ENCODE results near the gene MPHOSPH10. TPM values are rescaled to one million over a fixed set of nuclear protein-coding genes. Genes with fewer than 3 reads are reported as not detected.

MPHOSPH10 gene
- total RNA-seq, 6 experiments from 2014 or later: 27.7 to 39.5 (median 36.5) TPM

DNA sequence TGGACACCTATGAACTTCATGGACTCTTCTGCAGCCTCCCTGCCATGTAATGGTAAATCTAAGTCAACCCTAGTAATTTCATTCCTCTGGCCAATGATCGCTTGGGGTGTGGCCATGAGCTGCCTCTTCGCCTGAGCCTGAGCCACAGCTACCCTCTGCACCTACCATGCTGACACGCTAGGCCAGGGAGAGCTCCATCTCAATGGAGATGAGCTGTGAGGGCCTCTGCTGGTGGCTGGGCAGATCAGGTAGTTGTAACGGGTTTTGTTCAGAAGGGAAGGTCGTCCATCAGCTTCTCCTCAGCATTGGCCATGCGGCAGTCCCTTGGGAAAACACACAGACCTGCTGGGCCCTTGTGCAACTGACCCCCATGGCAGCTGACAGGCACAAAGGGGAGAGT lies 24.4 kb downstream of the MPHOSPH10 start:
- H3K4me1 Mint-ChIP-seq (ENCODE audit: low read depth): peaks cover 10% of the 10 kb centered on the region
- H3K9me3 Mint-ChIP-seq: no peaks in the 10 kb centered on the region
- DNase-seq: no peak
- peaks cover 6% of the 10 kb centered on the region; the same call in 1 of the 2 replicates for H3K36me3 Mint-ChIP-seq (ENCODE audit: low read depth)
- peaks cover 25% of the 10 kb centered on the region for H3K27me3 Mint-ChIP-seq (ENCODE audit: insufficient read depth)
- no peak overlapping the region for H3K27ac Mint-ChIP-seq
- no peak overlapping the region for H3K4me3 Mint-ChIP-seq
- TF ChIP-seq, protein P1, sequence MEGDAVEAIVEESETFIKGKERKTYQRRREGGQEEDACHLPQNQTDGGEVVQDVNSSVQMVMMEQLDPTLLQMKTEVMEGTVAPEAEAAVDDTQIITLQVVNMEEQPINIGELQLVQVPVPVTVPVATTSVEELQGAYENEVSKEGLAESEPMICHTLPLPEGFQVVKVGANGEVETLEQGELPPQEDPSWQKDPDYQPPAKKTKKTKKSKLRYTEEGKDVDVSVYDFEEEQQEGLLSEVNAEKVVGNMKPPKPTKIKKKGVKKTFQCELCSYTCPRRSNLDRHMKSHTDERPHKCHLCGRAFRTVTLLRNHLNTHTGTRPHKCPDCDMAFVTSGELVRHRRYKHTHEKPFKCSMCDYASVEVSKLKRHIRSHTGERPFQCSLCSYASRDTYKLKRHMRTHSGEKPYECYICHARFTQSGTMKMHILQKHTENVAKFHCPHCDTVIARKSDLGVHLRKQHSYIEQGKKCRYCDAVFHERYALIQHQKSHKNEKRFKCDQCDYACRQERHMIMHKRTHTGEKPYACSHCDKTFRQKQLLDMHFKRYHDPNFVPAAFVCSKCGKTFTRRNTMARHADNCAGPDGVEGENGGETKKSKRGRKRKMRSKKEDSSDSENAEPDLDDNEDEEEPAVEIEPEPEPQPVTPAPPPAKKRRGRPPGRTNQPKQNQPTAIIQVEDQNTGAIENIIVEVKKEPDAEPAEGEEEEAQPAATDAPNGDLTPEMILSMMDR (IDR thresholded peaks at IDR 0.05): no peak; the same call in 1 of the 2 replicates

DNA sequence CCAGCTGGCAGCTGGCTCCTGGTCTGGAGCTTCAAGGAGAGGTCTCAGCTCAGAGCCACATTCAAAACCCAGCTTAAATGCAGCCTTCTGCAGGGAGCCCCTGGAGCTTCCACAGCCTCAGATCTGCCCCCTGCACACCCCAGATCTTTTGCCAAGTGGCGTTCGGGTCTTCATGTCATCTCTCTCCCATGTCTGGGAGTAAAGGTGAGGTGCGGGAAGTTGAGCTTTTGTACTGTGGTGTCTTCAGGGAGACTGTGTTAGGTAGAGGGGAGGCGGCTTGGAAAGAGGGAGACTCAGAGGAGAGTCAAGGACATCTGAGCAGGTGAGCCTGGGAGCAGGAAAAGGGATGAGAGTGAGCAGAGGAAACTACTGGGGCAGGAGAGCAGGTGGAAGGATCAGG lies 25.4 kb downstream of the MPHOSPH10 start:
- no peak for DNase-seq
- Mint-ChIP-seq H3K36me3 (ENCODE audit: low read depth) (no peaks in the 10 kb centered on the region), H3K4me3 (no peak overlapping the region)

DNA sequence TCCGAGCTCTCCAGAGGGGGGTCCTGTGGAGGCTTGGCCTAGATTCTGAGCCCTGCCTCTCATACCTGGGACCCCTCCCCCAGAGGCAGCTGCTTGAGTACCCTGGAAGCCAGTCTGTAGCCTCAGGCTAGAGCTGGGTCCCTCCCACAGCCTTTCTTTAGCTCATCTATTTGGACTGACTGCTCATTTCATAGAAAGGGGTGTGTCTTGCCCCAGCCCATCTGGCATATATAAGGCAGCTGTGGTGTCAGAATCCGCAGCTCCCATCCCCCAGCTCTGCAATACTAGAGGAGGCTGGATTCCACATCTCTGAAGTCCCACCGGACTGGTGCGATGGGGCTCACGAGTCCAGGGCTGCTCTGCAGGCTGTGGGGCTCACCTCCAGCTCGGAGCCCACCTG lies 26.1 kb downstream of the MPHOSPH10 start:
- Mint-ChIP-seq H3K4me3 (no peak overlapping the region; the same call in 1 of the 2 replicates), H3K4me1 (ENCODE audit: low read depth) (peaks cover 10% of the 10 kb centered on the region)
- TF ChIP-seq, protein P1 (IDR thresholded peaks at IDR 0.05): no peak

More for the DNA sequence above, 25.4 kb downstream of the MPHOSPH10 start:
- Mint-ChIP-seq H3K27ac (no peak overlapping the region), H3K4me1 (ENCODE audit: low read depth) (peaks cover 10% of the 10 kb centered on the region), H3K27me3 (ENCODE audit: insufficient read depth) (peaks cover 25% of the 10 kb centered on the region), H3K9me3 (no peaks in the 10 kb centered on the region)
- TF ChIP-seq, protein P1 (IDR thresholded peaks at IDR 0.05): no peak

DNA sequence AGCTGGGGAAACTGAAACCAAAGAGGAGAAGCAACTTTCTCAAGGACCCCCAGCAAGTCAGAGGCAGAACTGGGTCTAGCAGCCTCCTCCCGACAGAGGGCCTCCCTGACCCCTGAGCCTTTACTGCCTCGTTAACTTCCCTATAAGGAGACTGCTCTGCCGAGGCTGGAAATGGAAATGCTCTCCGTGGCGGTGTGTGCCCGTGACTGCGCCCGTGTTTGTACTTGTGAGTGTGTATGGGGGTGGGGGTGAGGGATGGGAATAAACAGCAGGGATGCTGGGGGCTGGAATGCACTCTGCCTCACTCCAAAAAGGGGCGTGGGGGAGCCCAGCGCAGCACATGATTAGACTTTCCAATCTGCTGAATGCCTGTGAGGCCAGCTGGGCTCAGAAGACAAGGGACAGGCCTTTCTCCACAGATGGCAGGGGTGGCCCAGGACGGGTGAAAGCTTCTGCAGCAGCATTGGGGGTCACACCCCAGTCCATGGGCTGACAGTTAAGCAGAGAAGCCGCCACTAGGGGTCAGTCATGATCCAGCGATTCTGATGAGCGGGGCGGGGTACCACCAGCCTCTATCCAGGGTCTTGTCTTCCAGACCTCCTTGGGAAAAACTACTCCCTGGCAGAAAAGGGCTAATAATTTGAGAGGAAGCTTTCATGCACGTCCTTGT lies 26.8 kb downstream of the MPHOSPH10 start:
- peaks cover 28% of the 10 kb centered on the region for H3K27me3 Mint-ChIP-seq (ENCODE audit: insufficient read depth)
- H3K27ac Mint-ChIP-seq: no peak overlapping the region
- H3K36me3 Mint-ChIP-seq (ENCODE audit: low read depth): no peaks in the 10 kb centered on the region
- peak; percentile 5 for DNase-seq
- TF ChIP-seq, protein P1 (IDR thresholded peaks at IDR 0.05): peak; percentile 81
- H3K4me3 Mint-ChIP-seq: peak overlapping the region; percentile 58; the same call in 1 of the 2 replicates
- peaks cover 10% of the 10 kb centered on the region for H3K4me1 Mint-ChIP-seq (ENCODE audit: low read depth)
- no peaks in the 10 kb centered on the region for H3K9me3 Mint-ChIP-seq

More for the DNA sequence above, 26.1 kb downstream of the MPHOSPH10 start:
- H3K36me3 Mint-ChIP-seq (ENCODE audit: low read depth): no peaks in the 10 kb centered on the region
- H3K9me3 Mint-ChIP-seq: no peaks in the 10 kb centered on the region
- no peak overlapping the region for H3K27ac Mint-ChIP-seq
- peaks cover 25% of the 10 kb centered on the region for H3K27me3 Mint-ChIP-seq (ENCODE audit: insufficient read depth)
- no peak for DNase-seq

DNA sequence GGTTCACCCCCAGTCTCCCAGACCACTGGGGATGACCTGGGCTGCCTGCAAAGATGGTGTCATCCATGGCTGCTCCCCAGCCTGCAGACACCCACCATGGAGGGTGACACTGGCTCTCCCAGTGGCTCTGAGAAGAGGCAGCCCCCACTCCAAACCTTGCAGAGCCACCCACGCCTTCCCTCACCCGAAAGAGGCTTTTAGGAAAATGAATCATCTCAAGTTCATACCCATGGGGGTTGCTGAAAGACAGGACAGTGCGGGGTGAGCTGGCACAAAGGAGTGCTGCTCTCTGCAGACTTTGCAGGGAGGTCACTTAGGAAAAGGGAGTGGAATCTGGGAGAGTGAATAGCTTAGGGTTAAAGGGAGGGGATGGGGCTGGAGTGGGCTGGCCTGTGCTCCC lies 36.4 kb downstream of the MPHOSPH10 start:
- peaks cover 27% of the 10 kb centered on the region for H3K27me3 Mint-ChIP-seq (ENCODE audit: insufficient read depth)
- H3K9me3 Mint-ChIP-seq: no peaks in the 10 kb centered on the region
- TF ChIP-seq, protein P1 (IDR thresholded peaks at IDR 0.05): no peak
- DNase-seq: no peak
- H3K36me3 Mint-ChIP-seq (ENCODE audit: low read depth): no peaks in the 10 kb centered on the region
- H3K27ac Mint-ChIP-seq: no peak overlapping the region
- peaks cover 9% of the 10 kb centered on the region; the same call in 1 of the 2 replicates for H3K4me1 Mint-ChIP-seq (ENCODE audit: low read depth)
- no peak overlapping the region for H3K4me3 Mint-ChIP-seq
